Right lobe of liver (tissue), 4 donors: ENCODE results near the gene RIPOR2.

Source experiments
- CTCF ChIP-seq, 4 donors: fragments of 200-600 bp in 3 of 4; fragments of 450-650 bp in 1 of 4; IDR thresholded peaks; one replicate each; pipeline versions ENCODE4 v1.5.1 to v1.8.0; 2016 to 2022; ENCODE audit warnings: antibody characterized with exemption in 4 of 4, mild to moderate bottlenecking in 2 of 4
- POLR2A ChIP-seq: fragments of 450-650 bp; IDR thresholded peaks from one replicate; pipeline ENCODE4 v1.6.1; 2017; ENCODE audit warnings: antibody characterized with exemption, mild to moderate bottlenecking
- donor health status: DM: no; HTN: no; CAD: no.
- donor health status: DM: no; HTN: no; CAD: no.
- donor health status: DM: no; HTN: yes; CAD: no.

- TF ChIP-seq CTCF (IDR thresholded peaks at IDR 0.05), result no peak
- no peak for TF ChIP-seq POLR2A
Observed at GRCh38 chr6:24788031-24788665, 147.6 kb downstream of the RIPOR2 start.
